ENCODE data around the gene HRH4.

DNA sequence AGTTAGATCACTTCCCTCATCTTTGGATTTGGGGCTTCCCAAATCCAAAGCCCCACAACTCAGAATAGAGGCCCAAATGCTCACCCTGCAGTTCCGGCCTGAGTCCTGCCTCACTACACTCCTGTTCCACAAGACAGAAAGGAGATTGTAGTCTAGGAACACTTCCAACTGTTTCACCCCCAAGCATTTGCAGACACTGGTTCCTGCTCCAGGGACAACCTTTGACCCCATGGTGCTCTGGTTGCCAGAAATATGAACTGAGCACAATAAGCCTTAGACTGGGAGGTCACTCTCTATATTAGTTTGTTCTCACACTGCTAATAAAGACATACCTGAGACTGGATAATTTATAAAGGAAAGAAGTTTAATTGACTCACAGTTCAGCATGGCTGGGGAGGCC is 49.0 kb downstream of the HRH4 start:
- TF ChIP-seq, protein P1, sequence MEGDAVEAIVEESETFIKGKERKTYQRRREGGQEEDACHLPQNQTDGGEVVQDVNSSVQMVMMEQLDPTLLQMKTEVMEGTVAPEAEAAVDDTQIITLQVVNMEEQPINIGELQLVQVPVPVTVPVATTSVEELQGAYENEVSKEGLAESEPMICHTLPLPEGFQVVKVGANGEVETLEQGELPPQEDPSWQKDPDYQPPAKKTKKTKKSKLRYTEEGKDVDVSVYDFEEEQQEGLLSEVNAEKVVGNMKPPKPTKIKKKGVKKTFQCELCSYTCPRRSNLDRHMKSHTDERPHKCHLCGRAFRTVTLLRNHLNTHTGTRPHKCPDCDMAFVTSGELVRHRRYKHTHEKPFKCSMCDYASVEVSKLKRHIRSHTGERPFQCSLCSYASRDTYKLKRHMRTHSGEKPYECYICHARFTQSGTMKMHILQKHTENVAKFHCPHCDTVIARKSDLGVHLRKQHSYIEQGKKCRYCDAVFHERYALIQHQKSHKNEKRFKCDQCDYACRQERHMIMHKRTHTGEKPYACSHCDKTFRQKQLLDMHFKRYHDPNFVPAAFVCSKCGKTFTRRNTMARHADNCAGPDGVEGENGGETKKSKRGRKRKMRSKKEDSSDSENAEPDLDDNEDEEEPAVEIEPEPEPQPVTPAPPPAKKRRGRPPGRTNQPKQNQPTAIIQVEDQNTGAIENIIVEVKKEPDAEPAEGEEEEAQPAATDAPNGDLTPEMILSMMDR (IDR thresholded peaks at IDR 0.05): no peak
- TF ChIP-seq POLR2A (IDR thresholded peaks at IDR 0.05): no peak
